CD4-positive, alpha-beta T cell treated with Interleukin-6 at 100 ng/mL for 8 hours (primary cell): ENCODE data around the gene SLC30A7.
A peak's percentile ranks its signal among the peaks of the same experiment; 100 is the strongest.
"Not testable (repeated sequence)": the region's sequence is repeated elsewhere in the genome, so short reads cannot be mapped to it uniquely, and the experiment has no call there.

Source experiments
- DNase-seq: peaks from one replicate; pipeline ENCODE4 v3.0.0-alpha.2; 2020; ENCODE audit warnings: mixed read lengths, low spot score

SLC30A7 gene

GRCh38 chr1:100895540-100896480, at the start of gene SLC30A7:
Gene SLC30A7 (plus strand): TSS chr1:100896090. CDS start chr1:100896263, 173 bp downstream.
- peak; percentile 92 for DNase-seq

- no peak for DNase-seq
These were observed 48.4 kb upstream of the SLC30A7 start for GRCh38 chr1:100847361-100848082.

GRCh38 chr1:100851726-100852125, 44.2 kb upstream of the SLC30A7 start:
- no peak for DNase-seq

- no peak for DNase-seq
These were observed 42.9 kb upstream of the SLC30A7 start for GRCh38 chr1:100852976-100853375.

GRCh38 chr1:100855116-100855515, 40.8 kb upstream of the SLC30A7 start:
- DNase-seq: not testable (repeated sequence)

- no peak for DNase-seq
These were observed 35.4 kb upstream of the SLC30A7 start for GRCh38 chr1:100860397-100860991.

- no peak for DNase-seq
These were observed 34.5 kb upstream of the SLC30A7 start for GRCh38 chr1:100861379-100861778.

- DNase-seq: no peak
These were observed 33.3 kb upstream of the SLC30A7 start for GRCh38 chr1:100862591-100862990.

GRCh38 chr1:100866041-100866900, 29.6 kb upstream of the SLC30A7 start:
- peak; percentile 2 for DNase-seq

GRCh38 chr1:100866901-100867206, 29.0 kb upstream of the SLC30A7 start:
- DNase-seq: no peak

GRCh38 chr1:100868364-100868995, 27.4 kb upstream of the SLC30A7 start:
- DNase-seq: peak; percentile 27

GRCh38 chr1:100869996-100870395, 25.9 kb upstream of the SLC30A7 start:
- DNase-seq: no peak

- DNase-seq: no peak
These were observed 21.5 kb upstream of the SLC30A7 start for GRCh38 chr1:100874433-100874832.

- no peak for DNase-seq
These were observed 20.7 kb upstream of the SLC30A7 start for GRCh38 chr1:100875228-100875627.

GRCh38 chr1:100876291-100876690, 19.6 kb upstream of the SLC30A7 start:
- DNase-seq: no peak

- no peak for DNase-seq
These were observed 16.5 kb upstream of the SLC30A7 start for GRCh38 chr1:100879422-100879821.

GRCh38 chr1:100881687-100882086, 14.2 kb upstream of the SLC30A7 start:
- no peak for DNase-seq

GRCh38 chr1:100882698-100883097, 13.2 kb upstream of the SLC30A7 start:
- DNase-seq: no peak

- no peak for DNase-seq
These were observed 11.9 kb upstream of the SLC30A7 start for GRCh38 chr1:100883963-100884362.

- not testable (repeated sequence) for DNase-seq
These were observed 6.9 kb upstream of the SLC30A7 start for GRCh38 chr1:100889007-100889406.

GRCh38 chr1:100889869-100890482, 5.9 kb upstream of the SLC30A7 start:
- DNase-seq: not testable (repeated sequence)
